H9 (cell line): ENCODE measurements around the gene FAM120C. TPM values are rescaled to one million over a fixed set of nuclear protein-coding genes. Genes with fewer than 3 reads are reported as not detected.

Source experiments
- DNase-seq: peaks from one replicate; pipeline ENCODE4 v3.0.0-alpha.2; 2017
- H2AFZ ChIP-seq: one replicate; pipeline ENCODE4 v1.6.1; 2013; ENCODE audit warnings: mild to moderate bottlenecking, low read length, control low read depth, moderate library complexity
- H2AK5ac ChIP-seq: 2 replicates; pipeline ENCODE4 v1.6.1; 2013; ENCODE audit warnings: low read length, control low read depth, mixed read lengths; ENCODE audit not compliant: insufficient read length
- H2BK120ac ChIP-seq: one replicate; pipeline ENCODE4 v1.6.1; 2013; ENCODE audit warnings: low read depth, mild to moderate bottlenecking, low read length, control low read depth, inconsistent platforms; ENCODE audit not compliant: poor library complexity, severe bottlenecking
- H2BK12ac ChIP-seq: 2 replicates; pipeline ENCODE4 v1.6.1; 2013; ENCODE audit warnings: low read length, control low read depth, mixed read lengths, low read depth; ENCODE audit not compliant: insufficient read length
- H2BK15ac ChIP-seq: 2 replicates; pipeline ENCODE4 v1.6.1; 2013; ENCODE audit warnings: low read depth, low read length, control low read depth
- H2BK20ac ChIP-seq: one replicate; pipeline ENCODE4 v1.6.1; 2013; ENCODE audit warnings: low read depth, mild to moderate bottlenecking, low read length, control low read depth, inconsistent platforms; ENCODE audit not compliant: poor library complexity, severe bottlenecking
- H2BK5ac ChIP-seq: 2 replicates; pipeline ENCODE4 v1.6.1; 2013; ENCODE audit warnings: low read length, control low read depth, mixed read lengths; ENCODE audit not compliant: insufficient read length
- H3K14ac ChIP-seq: 2 replicates; pipeline ENCODE4 v1.6.1; 2013; ENCODE audit warnings: low read length, control low read depth; ENCODE audit not compliant: insufficient read depth
- H3K18ac ChIP-seq: 2 replicates; pipeline ENCODE4 v1.6.1; 2013; ENCODE audit warnings: low read depth, mild to moderate bottlenecking, mixed read lengths, low read length, control low read depth; ENCODE audit not compliant: insufficient read length
- H3K23ac ChIP-seq: 2 replicates; pipeline ENCODE4 v1.6.1; 2013; ENCODE audit warnings: low read length, control low read depth, mixed read lengths, low read depth; ENCODE audit not compliant: insufficient read length
- H3K23me2 ChIP-seq: 2 replicates; pipeline ENCODE4 v1.6.1; 2013; ENCODE audit warnings: low read depth, mild to moderate bottlenecking, mixed read lengths, low read length, control low read depth; ENCODE audit not compliant: insufficient read length, poor library complexity, severe bottlenecking
- H3K27ac ChIP-seq: 2 replicates; pipeline ENCODE4 v1.5.1; 2013; ENCODE audit warnings: low read length, control low read depth, mixed read lengths, low read depth; ENCODE audit not compliant: insufficient read length
- H3K27me3 ChIP-seq: 2 replicates; pipeline ENCODE4 v1.6.1; 2013; ENCODE audit warnings: low read length, control low read depth, inconsistent platforms; ENCODE audit not compliant: insufficient read depth
- H3K4ac ChIP-seq: 2 replicates; pipeline ENCODE4 v1.6.1; 2013; ENCODE audit warnings: low read depth, mild to moderate bottlenecking, control low read depth, inconsistent platforms, low read length, moderate library complexity
- H3K4me1 ChIP-seq: 2 replicates; pipeline ENCODE4 v1.6.1; 2013; ENCODE audit warnings: low read length, control low read depth, inconsistent platforms; ENCODE audit not compliant: insufficient read depth
- H3K4me2 ChIP-seq: 2 replicates; pipeline ENCODE4 v1.6.1; 2013; ENCODE audit warnings: low read length, control low read depth, mixed read lengths; ENCODE audit not compliant: insufficient read length, insufficient read depth
- H3K56ac ChIP-seq: 2 replicates; pipeline ENCODE4 v1.6.1; 2013; ENCODE audit warnings: low read depth, mild to moderate bottlenecking, mixed read lengths, low read length, control low read depth; ENCODE audit not compliant: insufficient read length
- H3K79me1 ChIP-seq: 2 replicates; pipeline ENCODE4 v1.6.1; 2013; ENCODE audit warnings: low read depth, mild to moderate bottlenecking, moderate library complexity, low read length, control low read depth, inconsistent platforms; ENCODE audit not compliant: insufficient read depth, poor library complexity, severe bottlenecking
- H3K79me2 ChIP-seq: 2 replicates; pipeline ENCODE4 v1.6.1; 2013; ENCODE audit warnings: low read length, control low read depth, inconsistent platforms; ENCODE audit not compliant: insufficient read depth
- H3K9ac ChIP-seq: 2 replicates; pipeline ENCODE4 v1.6.1; 2013; ENCODE audit warnings: low read length, control low read depth, mixed read lengths; ENCODE audit not compliant: insufficient read length; ENCODE audit errors: extremely low read depth
- H3K9me3 ChIP-seq: one replicate; pipeline ENCODE4 v1.6.1; 2013; ENCODE audit warnings: low read depth, low read length, inconsistent platforms; ENCODE audit not compliant: control insufficient read depth
- H3T11ph ChIP-seq: one replicate; pipeline ENCODE4 v1.6.1; 2013; ENCODE audit warnings: mild to moderate bottlenecking, low read length, control low read depth, inconsistent platforms
- H4K20me1 ChIP-seq: one replicate; pipeline ENCODE4 v1.6.1; 2013; ENCODE audit not compliant: control insufficient read depth, insufficient read length, insufficient read depth
- H4K5ac ChIP-seq: 2 replicates; pipeline ENCODE4 v1.6.1; 2013; ENCODE audit warnings: low read depth, mild to moderate bottlenecking, mixed read lengths, low read length, control low read depth; ENCODE audit not compliant: insufficient read length
- H4K8ac ChIP-seq: replicated peaks from 2 replicates; pipeline ENCODE4 v1.6.1; 2013; ENCODE audit warnings: low read length, control low read depth, mixed read lengths, low read depth; ENCODE audit not compliant: insufficient read length
- H4K91ac ChIP-seq: 2 replicates; pipeline ENCODE4 v1.6.1; 2013; ENCODE audit warnings: low read depth, mild to moderate bottlenecking, moderate library complexity, mixed read lengths, low read length, control low read depth; ENCODE audit not compliant: insufficient read length
- H3K27ac Mint-ChIP-seq, 3 experiments: 2 replicates in 2 of 3; 3 replicates in 1 of 3; pipeline ENCODE4 v1.8.0; 2020 to 2021; ENCODE audit warnings: mixed read lengths in 3 of 3, mild to moderate bottlenecking in 1 of 3, moderate library complexity in 1 of 3
- H3K27me3 Mint-ChIP-seq: 2 replicates; pipeline ENCODE4 v1.8.0; 2021; ENCODE audit warnings: low read depth, mild to moderate bottlenecking, moderate library complexity, mixed read lengths
- H3K36me3 Mint-ChIP-seq, 3 experiments: 2 replicates in 2 of 3; 3 replicates in 1 of 3; pipeline ENCODE4 v1.8.0; 2020 to 2021; ENCODE audit warnings: low read depth in 3 of 3, mixed read lengths in 3 of 3; ENCODE audit not compliant: insufficient read depth in 1 of 3
- H3K4me1 Mint-ChIP-seq, 2 experiments: 2 replicates each; pipeline ENCODE4 v1.8.0; 2020; ENCODE audit warnings: mixed read lengths in 2 of 2
- H3K4me3 Mint-ChIP-seq, 2 experiments: 2 replicates in 1 of 2; 3 replicates in 1 of 2; pipeline ENCODE4 v1.8.0; 2020 to 2021; ENCODE audit warnings: mild to moderate bottlenecking in 2 of 2, mixed read lengths in 2 of 2, moderate library complexity in 1 of 2
- H3K9me3 Mint-ChIP-seq, 2 experiments: 2 replicates in 1 of 2; 3 replicates in 1 of 2; pipeline ENCODE4 v1.8.0; 2020; ENCODE audit warnings: mild to moderate bottlenecking in 2 of 2, mixed read lengths in 2 of 2, moderate library complexity in 1 of 2
- CTCF ChIP-seq: fragments of 200-600 bp; sonication (generic); conservative IDR thresholded peaks from 3 replicates; pipeline ENCODE4 v1.8.0; 2021; ENCODE audit warnings: antibody characterized with exemption, mild to moderate bottlenecking
- WGBS: extraction: QIAGEN DNeasy Blood & Tissue Kit; methylation state at CpG from one replicate; pipeline ENCODE4 v1.1.7; 2013; ENCODE audit warnings: missing lambda C conversion rate, low lambda C conversion rate, mixed read lengths; ENCODE audit not compliant: insufficient read length; ENCODE audit errors: extremely low coverage; 5-methylcytosine and 5-hydroxymethylcytosine counted together
- total RNA-seq: library from RNA; stranded (reverse); gene quantifications from 2 replicates; pipeline ENCODE4 v1.2.1, GENCODE V29; 2021

FAM120C gene
- total RNA-seq, 1 experiment from 2014 or later = 9.2 TPM

- H3K27ac Mint-ChIP-seq = 0 out of 7 replicates have a peak overlapping the region, but pooled peaks of 1 of the 3 experiments have one; percentile 23
Measured at GRCh38 chrX:54181202-54181953, 1.7 kb downstream of the FAM120C start.

More at GRCh38 chrX:54181202-54181953, 1.7 kb downstream of the FAM120C start:
- H4K91ac ChIP-seq = no peak overlapping the region
- H4K8ac ChIP-seq = no peak overlapping the region
- TF ChIP-seq CTCF = no peak
- H3K14ac ChIP-seq = no peak overlapping the region
- peaks cover 13 to 40% (median 15%) of the 10 kb centered on the region in 3 experiments for H3K36me3 Mint-ChIP-seq
- no peaks in the 10 kb centered on the region for H4K20me1 ChIP-seq
- H3K4ac ChIP-seq = no peak overlapping the region
- peaks cover 27% of the 10 kb centered on the region for H3K9me3 ChIP-seq
- peaks cover 2% of the 10 kb centered on the region; the same call in 1 of the 2 replicates for H3K27me3 Mint-ChIP-seq
- peaks cover 3% of the 10 kb centered on the region for H3K23me2 ChIP-seq
- H3K4me3 Mint-ChIP-seq = peak overlapping the region; percentile 66 to 75
- peak overlapping the region; percentile 20 for H3K9ac ChIP-seq
- H3K18ac ChIP-seq = no peak overlapping the region
- peaks cover 3% of the 10 kb centered on the region for H3K79me1 ChIP-seq
- H3K4me2 ChIP-seq = peak overlapping the region; percentile 62
- WGBS = no CpG with 5 or more reads among the region's 4 CpGs
- no peak overlapping the region for H2BK5ac ChIP-seq
- no peaks in the 10 kb centered on the region for H3K27me3 ChIP-seq
- H3K27ac ChIP-seq = no peak overlapping the region
- H2BK15ac ChIP-seq = no peak overlapping the region
- H3K4me1 ChIP-seq = no peaks in the 10 kb centered on the region; the same call in 1 of the 2 replicates
- H3K56ac ChIP-seq = no peak overlapping the region
- peaks cover 16% of the 10 kb centered on the region; the same call in 1 of the 2 replicates for H3K79me2 ChIP-seq
- H2BK20ac ChIP-seq = no peak overlapping the region
- peaks cover 25 to 26% of the 10 kb centered on the region in 2 experiments for H3K4me1 Mint-ChIP-seq
- no peak overlapping the region for H2AK5ac ChIP-seq
- H2AFZ ChIP-seq = no peak overlapping the region
- no peak overlapping the region for H3T11ph ChIP-seq
- H4K5ac ChIP-seq = no peak overlapping the region
- H2BK12ac ChIP-seq = no peak overlapping the region
- no peak overlapping the region for H2BK120ac ChIP-seq
- no peak for DNase-seq
- no peak overlapping the region for H3K23ac ChIP-seq
- peaks cover 66 to 68% of the 10 kb centered on the region in 2 experiments for H3K9me3 Mint-ChIP-seq
